HFFc6 (cell line): ENCODE measurements around the gene FAM209B. TPM values are rescaled to one million over a fixed set of nuclear protein-coding genes. Genes with fewer than 3 reads are reported as not detected.
"Not testable (repeated sequence)": the region's sequence is repeated elsewhere in the genome, so short reads cannot be mapped to it uniquely, and the experiment has no call there.

Experiments
- DNase-seq: peaks from one replicate; pipeline ENCODE4 v3.0.0-alpha.2; 2018
- H3K27ac Mint-ChIP-seq: 2 replicates; pipeline ENCODE4 v1.8.0; 2020; ENCODE audit warnings: mild to moderate bottlenecking, mixed read lengths
- H3K27me3 Mint-ChIP-seq: 2 replicates; pipeline ENCODE4 v1.8.0; 2021; ENCODE audit warnings: mild to moderate bottlenecking, moderate library complexity, mixed read lengths; ENCODE audit not compliant: insufficient read depth
- H3K36me3 Mint-ChIP-seq: 2 replicates; pipeline ENCODE4 v1.8.0; 2021; ENCODE audit warnings: low read depth, mixed read lengths
- H3K4me1 Mint-ChIP-seq: 2 replicates; pipeline ENCODE4 v1.8.0; 2020; ENCODE audit warnings: low read depth, mixed read lengths
- H3K4me3 Mint-ChIP-seq: 2 replicates; pipeline ENCODE4 v1.8.0; 2020; ENCODE audit warnings: mild to moderate bottlenecking, moderate library complexity, mixed read lengths
- H3K9me3 Mint-ChIP-seq: 2 replicates; pipeline ENCODE4 v1.8.0; 2020; ENCODE audit warnings: mild to moderate bottlenecking, mixed read lengths
- CTCF ChIP-seq: fragments of 200-600 bp; sonication (generic); IDR thresholded peaks from 2 replicates; pipeline ENCODE4 v1.5.0; 2021; ENCODE audit warnings: antibody characterized with exemption, mild to moderate bottlenecking
- long read RNA-seq: library from polyadenylated mRNA; unstranded; transcript quantifications from one replicate; pipeline ENCODE4 v2.0.0, GENCODE V29; 2019
- total RNA-seq, 6 experiments: library from RNA; stranded (reverse); fragmentation: NEBNext Ultra II Directional; extraction: Animal tissue kit (Norgen Biotek cat#: 25700); gene quantifications; 2 replicates in 1 of 6; 3 replicates in 5 of 6; pipeline ENCODE4 v1.2.3, GENCODE V29; 2021

The FAM209B gene, protein sequence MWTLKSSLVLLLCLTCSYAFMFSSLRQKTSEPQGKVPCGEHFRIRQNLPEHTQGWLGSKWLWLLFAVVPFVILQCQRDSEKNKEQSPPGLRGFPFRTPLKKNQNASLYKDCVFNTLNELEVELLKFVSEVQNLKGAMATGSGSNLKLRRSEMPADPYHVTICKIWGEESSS
- under 1 TPM in 2 of 6 experiments, not detected in 4; 0.28 to 0.31 TPM for total RNA-seq
- long read RNA-seq, result 0 reads

DNA sequence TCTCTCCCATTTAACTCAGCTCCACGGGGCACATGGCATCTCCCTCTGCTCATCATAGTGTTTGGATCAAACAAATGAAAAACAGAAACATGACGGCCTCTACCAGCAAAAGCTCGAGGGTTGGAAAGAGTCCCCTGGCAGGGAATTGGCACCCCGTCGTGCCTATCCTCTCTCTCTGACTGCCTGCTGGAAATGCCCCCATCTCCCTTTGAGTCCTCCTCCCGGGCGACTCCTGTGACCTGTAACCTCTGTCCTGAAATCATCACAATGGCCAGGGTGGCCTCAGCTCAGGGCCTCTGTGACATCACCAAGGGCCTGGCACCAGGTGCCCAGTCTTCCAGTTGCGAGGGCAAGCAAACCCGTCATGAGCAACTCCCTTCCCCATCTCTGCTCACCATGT, at the start of gene FAM209B:
Gene FAM209B (plus strand): TSS at position 301 of the 400 bp plus-strand sequence. CDS start 96 bp downstream, at position 397.
- not testable (repeated sequence) for H3K4me3 Mint-ChIP-seq, H3K27ac Mint-ChIP-seq, H3K36me3 Mint-ChIP-seq, DNase-seq, H3K4me1 Mint-ChIP-seq, H3K27me3 Mint-ChIP-seq, H3K9me3 Mint-ChIP-seq

GRCh38 chr20:56483970-56484369, 49.1 kb upstream of the FAM209B start:
- Mint-ChIP-seq H3K36me3 (peaks cover 23% of the 10 kb centered on the region), H3K4me1 (no peaks in the 10 kb centered on the region)
- no peak for TF ChIP-seq CTCF

DNA sequence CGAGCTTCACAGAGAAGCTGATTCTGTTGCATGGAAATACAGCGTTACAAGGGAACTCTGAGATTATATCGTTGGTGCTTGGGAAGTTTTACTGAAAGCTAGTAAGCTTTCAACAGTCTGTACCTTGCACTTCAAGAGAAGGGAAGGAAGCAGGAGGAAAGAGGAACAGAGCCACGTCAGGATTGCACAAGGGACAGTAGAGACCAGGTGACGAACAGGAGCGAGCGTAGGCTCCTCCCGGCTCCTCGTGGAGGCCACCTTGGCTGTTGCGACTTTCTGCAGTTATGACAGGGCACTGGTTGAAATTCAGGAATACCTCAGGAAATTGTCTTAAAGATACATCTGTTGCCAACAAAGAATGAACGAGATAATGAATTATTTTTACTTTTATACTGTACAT, 45.8 kb upstream of the FAM209B start:
- Mint-ChIP-seq H3K4me3 (no peak overlapping the region), H3K36me3 (peaks cover 31% of the 10 kb centered on the region), H3K4me1 (no peaks in the 10 kb centered on the region), H3K27me3 (no peaks in the 10 kb centered on the region), H3K27ac (no peak overlapping the region), H3K9me3 (no peaks in the 10 kb centered on the region)
- DNase-seq, result no peak
- TF ChIP-seq CTCF, result no peak

More at GRCh38 chr20:56483970-56484369, 49.1 kb upstream of the FAM209B start:
- H3K27me3 Mint-ChIP-seq, result no peaks in the 10 kb centered on the region
- no peak overlapping the region for H3K4me3 Mint-ChIP-seq
- H3K27ac Mint-ChIP-seq, result no peak overlapping the region
- no peaks in the 10 kb centered on the region for H3K9me3 Mint-ChIP-seq
- DNase-seq, result no peak

GRCh38 chr20:56488566-56488965, 44.5 kb upstream of the FAM209B start:
- Mint-ChIP-seq H3K4me1 (no peaks in the 10 kb centered on the region), H3K9me3 (no peaks in the 10 kb centered on the region), H3K4me3 (no peak overlapping the region), H3K36me3 (peaks cover 26% of the 10 kb centered on the region), H3K27me3 (no peaks in the 10 kb centered on the region), H3K27ac (no peak overlapping the region; the same call in 1 of the 2 replicates)
- TF ChIP-seq CTCF, result no peak
- DNase-seq, result no peak

- no peak for TF ChIP-seq CTCF
- no peak overlapping the region for H3K4me3 Mint-ChIP-seq
- H3K4me1 Mint-ChIP-seq, result no peaks in the 10 kb centered on the region
- no peak overlapping the region for H3K27ac Mint-ChIP-seq
- no peaks in the 10 kb centered on the region for H3K27me3 Mint-ChIP-seq
- no peaks in the 10 kb centered on the region for H3K9me3 Mint-ChIP-seq
- DNase-seq, result no peak
- H3K36me3 Mint-ChIP-seq, result peaks cover 21% of the 10 kb centered on the region
Observed at GRCh38 chr20:56501116-56501515, 31.9 kb upstream of the FAM209B start.

GRCh38 chr20:56503916-56504315, 29.1 kb upstream of the FAM209B start:
- H3K4me3 Mint-ChIP-seq, result no peak overlapping the region
- H3K27ac Mint-ChIP-seq, result no peak overlapping the region
- H3K9me3 Mint-ChIP-seq, result no peaks in the 10 kb centered on the region
- H3K36me3 Mint-ChIP-seq, result peaks cover 4% of the 10 kb centered on the region; the same call in 1 of the 2 replicates
- DNase-seq, result no peak
- H3K27me3 Mint-ChIP-seq, result no peaks in the 10 kb centered on the region
- H3K4me1 Mint-ChIP-seq, result no peaks in the 10 kb centered on the region
- no peak for TF ChIP-seq CTCF
